IPS-11a (cell line): ENCODE measurements around the gene SPG7.

Source experiments
- H3K4me3 ChIP-seq: one replicate; pipeline ENCODE4 v1.5.1; 2013; ENCODE audit warnings: low read depth, low read length, control low read depth

SPG7 gene

GRCh38 chr16:89545044-89545830, 37.0 kb downstream of the SPG7 start:
- no peak overlapping the region for H3K4me3 ChIP-seq

GRCh38 chr16:89545831-89546574, 37.8 kb downstream of the SPG7 start:
- no peak overlapping the region for H3K4me3 ChIP-seq

- H3K4me3 ChIP-seq, result no peak overlapping the region
Observed at GRCh38 chr16:89546781-89547180, 38.6 kb downstream of the SPG7 start.

GRCh38 chr16:89547291-89547690, 39.1 kb downstream of the SPG7 start:
- H3K4me3 ChIP-seq, result no peak overlapping the region

- H3K4me3 ChIP-seq, result no peak overlapping the region
Observed at GRCh38 chr16:89547860-89548259, 39.7 kb downstream of the SPG7 start.

- no peak overlapping the region for H3K4me3 ChIP-seq
Observed at GRCh38 chr16:89548344-89549006, 40.3 kb downstream of the SPG7 start.

GRCh38 chr16:89549007-89549700, 41.0 kb downstream of the SPG7 start:
- no peak overlapping the region for H3K4me3 ChIP-seq

- no peak overlapping the region for H3K4me3 ChIP-seq
Observed at GRCh38 chr16:89550421-89551007, 42.3 kb downstream of the SPG7 start.

GRCh38 chr16:89552329-89552728, 44.1 kb downstream of the SPG7 start:
- no peak overlapping the region for H3K4me3 ChIP-seq

- no peak overlapping the region for H3K4me3 ChIP-seq
Observed at GRCh38 chr16:89552913-89553312, 44.7 kb downstream of the SPG7 start.

GRCh38 chr16:89553733-89554132, 45.5 kb downstream of the SPG7 start:
- no peak overlapping the region for H3K4me3 ChIP-seq

GRCh38 chr16:89554343-89554742, 46.1 kb downstream of the SPG7 start:
- no peak overlapping the region for H3K4me3 ChIP-seq

GRCh38 chr16:89555265-89555664, 47.1 kb downstream of the SPG7 start:
- H3K4me3 ChIP-seq, result no peak overlapping the region

GRCh38 chr16:89555780-89556179, 47.6 kb downstream of the SPG7 start:
- no peak overlapping the region for H3K4me3 ChIP-seq

GRCh38 chr16:89556750-89557689, 48.8 kb downstream of the SPG7 start:
- no peak overlapping the region for H3K4me3 ChIP-seq

- H3K4me3 ChIP-seq, result no peak overlapping the region
Observed at GRCh38 chr16:89557690-89558490, 49.7 kb downstream of the SPG7 start.

GRCh38 chr16:89560378-89561141, 52.4 kb downstream of the SPG7 start, which contains the start of gene RPL13:
Gene RPL13, plus strand, starts transcription at chr16:89560682. Its CDS starts 278 bp downstream, at chr16:89560960.
- peak within 1 kb of the TSS; percentile 95 for H3K4me3 ChIP-seq
